Liver (tissue), 9 donors: ENCODE data around the gene TUBA8. TPM values are rescaled to one million over a fixed set of nuclear protein-coding genes. Genes with fewer than 3 reads are reported as not detected.
"Not testable (repeated sequence)": the region's sequence is repeated elsewhere in the genome, so short reads cannot be mapped to it uniquely, and the experiment has no call there.

ENCODE experiments used
- DNase-seq: peaks from one replicate; pipeline ENCODE4 v3.0.0-alpha.2; 2017; ENCODE audit warnings: low spot score
- H3K27ac ChIP-seq, 2 donors: one replicate each; pipeline ENCODE4 v1.7.0; 2013; ENCODE audit warnings: inconsistent platforms in 2 of 2, low read length in 2 of 2, control low read depth in 1 of 2, low read depth in 1 of 2, mild to moderate bottlenecking in 1 of 2
- H3K27me3 ChIP-seq, 4 donors: one replicate each; pipeline versions ENCODE4 v1.6.1 to v1.7.0; 2013; ENCODE audit warnings: low read length in 3 of 4, inconsistent platforms in 1 of 4, mild to moderate bottlenecking in 1 of 4, moderate library complexity in 1 of 4; ENCODE audit not compliant: control insufficient read depth in 4 of 4, insufficient read depth in 4 of 4
- H3K36me3 ChIP-seq, 4 donors: one replicate each; pipeline versions ENCODE4 v1.6.1 to v1.7.0; 2013; ENCODE audit warnings: low read length in 3 of 4, mild to moderate bottlenecking in 3 of 4, low read depth in 1 of 4, moderate library complexity in 1 of 4; ENCODE audit not compliant: control insufficient read depth in 4 of 4, insufficient read depth in 3 of 4
- H3K4me1 ChIP-seq, 4 donors: one replicate each; pipeline versions ENCODE4 v1.6.1 to v1.7.0; 2013; ENCODE audit warnings: low read length in 3 of 4, mild to moderate bottlenecking in 3 of 4, moderate library complexity in 1 of 4; ENCODE audit not compliant: control insufficient read depth in 4 of 4, insufficient read depth in 4 of 4
- H3K4me3 ChIP-seq, 3 donors: one replicate each; pipeline versions ENCODE4 v1.6.1 to v1.7.0; 2013; ENCODE audit warnings: low read length in 3 of 3, control low read depth in 1 of 3, low read depth in 1 of 3, mild to moderate bottlenecking in 1 of 3
- H3K9ac ChIP-seq, 2 donors: one replicate each; pipeline ENCODE4 v1.7.0; 2013; ENCODE audit warnings: low read length in 2 of 2, mild to moderate bottlenecking in 2 of 2, moderate library complexity in 2 of 2, control low read depth in 1 of 2, low read depth in 1 of 2
- H3K9me3 ChIP-seq, 4 donors: one replicate each; pipeline versions ENCODE4 v1.6.1 to v1.7.0; 2013; ENCODE audit warnings: low read length in 3 of 4; ENCODE audit not compliant: control insufficient read depth in 4 of 4
- ATF3 ChIP-seq: IDR thresholded peaks from 2 replicates; pipeline ENCODE4 v1.6.1; 2016; ENCODE audit warnings: antibody characterized with exemption
- CTCF ChIP-seq: fragments of 150-350 bp; IDR thresholded peaks from 2 replicates; pipeline ENCODE4 v1.5.1; 2017; ENCODE audit warnings: improper control_type of control experiment, low read depth, low read length; ENCODE audit not compliant: missing input control
- EGR1 ChIP-seq, 2 donors: IDR thresholded peaks; 2 replicates each; pipeline ENCODE4 v1.6.1; 2016 to 2018; ENCODE audit warnings: antibody characterized with exemption in 2 of 2, low read depth in 2 of 2
- FOXA1 ChIP-seq: IDR thresholded peaks from 2 replicates; pipeline ENCODE4 v1.6.1; 2016; ENCODE audit warnings: antibody characterized with exemption
- FOXA2 ChIP-seq: IDR thresholded peaks from 2 replicates; pipeline ENCODE4 v1.6.1; 2016; ENCODE audit warnings: antibody characterized with exemption
- GABPA ChIP-seq, 2 donors: IDR thresholded peaks in 1 of 2; conservative IDR thresholded peaks in 1 of 2; 2 replicates each; pipeline ENCODE4 v1.6.1; 2016; ENCODE audit warnings: antibody characterized with exemption in 2 of 2, mild to moderate bottlenecking in 1 of 2, moderate library complexity in 1 of 2
- HNF4A ChIP-seq, 2 donors: conservative IDR thresholded peaks; 2 replicates each; pipeline ENCODE4 v1.6.1; 2016; ENCODE audit warnings: antibody characterized with exemption in 2 of 2, mild to moderate bottlenecking in 2 of 2
- HNF4G ChIP-seq: IDR thresholded peaks from 2 replicates; pipeline ENCODE4 v1.6.1; 2016; ENCODE audit warnings: antibody characterized with exemption
- JUND ChIP-seq, 2 donors: IDR thresholded peaks; 2 replicates each; pipeline ENCODE4 v1.6.1; 2016; ENCODE audit warnings: antibody characterized with exemption in 2 of 2
- MAX ChIP-seq: IDR thresholded peaks from 2 replicates; pipeline ENCODE4 v1.6.1; 2016; ENCODE audit warnings: antibody characterized with exemption
- NR2F2 ChIP-seq: IDR thresholded peaks from 2 replicates; pipeline ENCODE4 v1.6.1; 2016; ENCODE audit warnings: antibody characterized with exemption
- RAD21 ChIP-seq, 2 donors: IDR thresholded peaks; 2 replicates each; pipeline ENCODE4 v1.6.1; 2016; ENCODE audit warnings: antibody characterized with exemption in 2 of 2, mild to moderate bottlenecking in 2 of 2
- REST ChIP-seq: IDR thresholded peaks from 2 replicates; pipeline ENCODE4 v1.6.1; 2016; ENCODE audit warnings: antibody characterized with exemption, mild to moderate bottlenecking
- RXRA ChIP-seq, 2 donors: IDR thresholded peaks; 2 replicates each; pipeline ENCODE4 v1.6.1; 2017 to 2018; ENCODE audit warnings: antibody characterized with exemption in 2 of 2, mild to moderate bottlenecking in 1 of 2
- SP1 ChIP-seq: IDR thresholded peaks from 2 replicates; pipeline ENCODE4 v1.6.1; 2018; ENCODE audit warnings: antibody characterized with exemption, mild to moderate bottlenecking
- TAF1 ChIP-seq: conservative IDR thresholded peaks from 2 replicates; pipeline ENCODE4 v1.6.1; 2016; ENCODE audit warnings: antibody characterized with exemption, mild to moderate bottlenecking
- YY1 ChIP-seq: IDR thresholded peaks from 2 replicates; pipeline ENCODE4 v1.6.1; 2016; ENCODE audit warnings: antibody characterized with exemption, mild to moderate bottlenecking
- WGBS: extraction: QIAGEN DNeasy Blood & Tissue Kit; methylation state at CpG from one replicate; pipeline ENCODE4 v1.1.7; 2013; 5-methylcytosine and 5-hydroxymethylcytosine counted together
- polyA plus RNA-seq, 2 donors: library from polyadenylated mRNA; stranded (reverse) in 1 of 2; unstranded in 1 of 2; fragments of 200-250 nt in 1 of 2; fragments of >200 nt in 1 of 2; fragmentation: Nextera tagmentation in 1 of 2; extraction: Ambion mirVana in 1 of 2; gene quantifications; one replicate each; pipeline versions ENCODE4 v1.2.1 to v1.2.3, GENCODE V29; 2013 to 2015
- total RNA-seq, 2 donors: library from RNA; depleted of rRNA; stranded (reverse); fragments of >200 nt; gene quantifications; one replicate each; pipeline ENCODE4 v1.2.3, GENCODE V29; 2014
- donor health status: healthy.
- donor health status: healthy.
- donor health status: healthy.
- donor health status: healthy.
- donor health status: healthy.

Gene TUBA8
- total and polyA plus RNA-seq, 4 donors = 0.82 to 3.1 (median 1.9) TPM

GRCh38 chr22:18063306-18063705 lies 47.3 kb upstream of the TUBA8 start:
- DNase-seq = no peak
- WGBS = 95% methylated on average over 7 of the region's 7 CpGs
- Histone ChIP-seq H3K9ac (no peak overlapping the region), H3K9me3 (no peaks in the 10 kb centered on the region), H3K4me1 (peaks cover 5 to 19% (median 10%) of the 10 kb centered on the region in 4 donors), H3K27me3 (no peaks in the 10 kb centered on the region), H3K36me3 (no peaks in the 10 kb centered on the region), H3K4me3 (no peak overlapping the region), H3K27ac (no peak overlapping the region)
- no peak for TF ChIP-seq FOXA2
- TF ChIP-seq FOXA1 = no peak
- no peak for TF ChIP-seq RAD21 (IDR thresholded peaks at IDR 0.05)
- TF ChIP-seq RXRA (IDR thresholded peaks at IDR 0.05) = no peak
- TF ChIP-seq YY1 = no peak
- no peak for TF ChIP-seq MAX
- no peak for TF ChIP-seq HNF4A (conservative IDR thresholded peaks at IDR 0.05)
- no peak for TF ChIP-seq GABPA (IDR thresholded peaks at IDR 0.05 in 1 of 2, conservative IDR thresholded peaks at IDR 0.05 in 1 of 2)
- TF ChIP-seq JUND (IDR thresholded peaks at IDR 0.05) = no peak
- TF ChIP-seq REST = no peak
- TF ChIP-seq EGR1 (IDR thresholded peaks at IDR 0.05; ENCODE audit: low read depth in 2 of 2) = no peak

- H3K27ac ChIP-seq, H3K4me3 ChIP-seq, DNase-seq, H3K9me3 ChIP-seq, H3K9ac ChIP-seq, H3K36me3 ChIP-seq, H3K27me3 ChIP-seq: not testable (repeated sequence)
- 91% methylated on average over 6 of the region's 6 CpGs for WGBS
- peaks cover 5 to 19% (median 10%) of the 10 kb centered on the region in 4 donors for H3K4me1 ChIP-seq
These were observed 46.9 kb upstream of the TUBA8 start for GRCh38 chr22:18063715-18064114.

- Histone ChIP-seq H3K4me3 (no peak overlapping the region), H3K9ac (no peak overlapping the region), H3K9me3 (no peaks in the 10 kb centered on the region), H3K27me3 (no peaks in the 10 kb centered on the region), H3K4me1 (peaks cover 5 to 19% (median 10%) of the 10 kb centered on the region in 4 donors), H3K36me3 (no peaks in the 10 kb centered on the region), H3K27ac (no peak overlapping the region)
- WGBS = 94% methylated on average over 7 of the region's 7 CpGs
- DNase-seq = no peak
- TF ChIP-seq HNF4A (conservative IDR thresholded peaks at IDR 0.05) = no peak
- no peak for TF ChIP-seq YY1
- no peak for TF ChIP-seq RXRA (IDR thresholded peaks at IDR 0.05)
- no peak for TF ChIP-seq TAF1
- no peak for TF ChIP-seq ATF3
- TF ChIP-seq GABPA (IDR thresholded peaks at IDR 0.05 in 1 of 2, conservative IDR thresholded peaks at IDR 0.05 in 1 of 2) = no peak
- TF ChIP-seq RAD21 (IDR thresholded peaks at IDR 0.05) = no peak
- no peak for TF ChIP-seq CTCF
- TF ChIP-seq SP1 = no peak
- TF ChIP-seq REST = no peak
- no peak for TF ChIP-seq HNF4G
- no peak for TF ChIP-seq MAX
- TF ChIP-seq NR2F2 = no peak
These were observed 46.0 kb upstream of the TUBA8 start for GRCh38 chr22:18064636-18065035.
